Heart left ventricle (tissue), 16 donors: ENCODE data around the gene ACAA1. TPM values are rescaled to one million over a fixed set of nuclear protein-coding genes. Genes with fewer than 3 reads are reported as not detected.
A peak's percentile ranks its signal among the peaks of the same experiment; 100 is the strongest.

ENCODE experiments used
- ATAC-seq, 4 donors: fragments of 200-7000 bp; cut with Tn5 transposase; one replicate each; pipeline ENCODE4 v1.9.1; 2020 to 2022; ENCODE audit warnings: moderate library complexity in 4 of 4, mild to moderate bottlenecking in 3 of 4, moderate number of reproducible peaks in 1 of 4
- DNase-seq, 5 donors: peaks; one replicate each; pipeline ENCODE4 v3.0.0-alpha.2; 2020
- H3K27ac ChIP-seq, 12 donors: fragments of 200-600 bp; sonication (generic) in 4 of 12; one replicate each; pipeline versions ENCODE4 v1.5.0 to v1.8.0; 2016 to 2022; ENCODE audit warnings: mild to moderate bottlenecking in 2 of 12
- H3K27me3 ChIP-seq, 9 donors: fragments of 200-600 bp; sonication (generic) in 2 of 9; one replicate each; pipeline versions ENCODE4 v1.5.1 to v1.8.0; 2016 to 2022; ENCODE audit warnings: mild to moderate bottlenecking in 3 of 9
- H3K36me3 ChIP-seq, 9 donors: fragments of 200-600 bp; sonication (generic) in 2 of 9; one replicate each; pipeline versions ENCODE4 v1.5.0 to v1.8.0; 2018 to 2022; ENCODE audit warnings: mild to moderate bottlenecking in 2 of 9
- H3K4me1 ChIP-seq, 12 donors: fragments of 200-600 bp; sonication (generic) in 4 of 12; one replicate each; pipeline versions ENCODE4 v1.5.0 to v1.8.0; 2016 to 2022; ENCODE audit warnings: mild to moderate bottlenecking in 3 of 12
- H3K4me3 ChIP-seq, 12 donors: fragments of 200-600 bp; sonication (generic) in 4 of 12; one replicate each; pipeline versions ENCODE4 v1.5.0 to v1.8.0; 2017 to 2022; ENCODE audit warnings: mild to moderate bottlenecking in 9 of 12, moderate library complexity in 4 of 12
- H3K9me3 ChIP-seq, 12 donors: fragments of 200-600 bp; sonication (generic) in 4 of 12; one replicate each; pipeline versions ENCODE4 v1.5.0 to v1.8.0; 2016 to 2022; ENCODE audit warnings: mild to moderate bottlenecking in 1 of 12
- POLR2A ChIP-seq, 2 donors: fragments of 450-650 bp; IDR thresholded peaks; one replicate each; pipeline ENCODE4 v1.6.1; 2017; ENCODE audit warnings: antibody characterized with exemption in 2 of 2, mild to moderate bottlenecking in 2 of 2, moderate library complexity in 2 of 2
- WGBS, 4 donors: extraction: QIAGEN DNeasy Blood & Tissue Kit in 2 of 4; methylation state at CpG; one replicate each; pipeline versions ENCODE4 v1.1.5 to v1.1.7; 2013 to 2018; 5-methylcytosine and 5-hydroxymethylcytosine counted together
- intact Hi-C, 10 donors: fragments of 100-400 bp; cut with DNase I; formaldehyde crosslinking; loops; one replicate each; pipeline versions ENCODE4 v1.11.1 to v1.14.2; 2022
- polyA plus RNA-seq, 2 donors: library from polyadenylated mRNA; stranded (reverse); fragments of 200-250 nt; gene quantifications; one replicate each; pipeline ENCODE4 v1.2.3, GENCODE V29; 2013
- total RNA-seq, 9 donors: library from RNA; depleted of rRNA in 2 of 9; stranded (reverse); fragments of >200 nt in 2 of 9; fragmentation: NEBNext Ultra II Directional in 3 of 9; extraction: Animal tissue kit (Norgen Biotek cat#: 25700) in 3 of 9; gene quantifications; one replicate each; pipeline versions ENCODE4 v1.1.0 to v1.2.4, GENCODE V29; 2016 to 2023
- TF ChIP-seq, protein P1 (sequence below), 12 donors: fragments of 200-600 bp; sonication (generic) in 4 of 12; IDR thresholded peaks; one replicate each; pipeline versions ENCODE4 v1.5.0 to v1.8.0; 2018 to 2022; ENCODE audit warnings: antibody characterized with exemption in 12 of 12, mild to moderate bottlenecking in 5 of 12
- donor health status: ischemic (EF 13 %, LVEDD 7.1; RV severe dilation, severe dysfunction).
- donor health status: healthy with polysubstance abuse.
- donor health status: DM: no; HTN: yes; CAD: no.
- donor health status: DM: no; HTN: no; CAD: no.
- donor health status: ischemic (EF 25% LVEDD 6.9; RV normal size, moderate dysfunction).
- donor health status: ischemic (EF 25% LVEDD 5.7; RV mildly dilated, moderate dysfunction).
- donor health status: healthy.
- donor health status: DM: yes; HTN: yes; CAD: no.
- donor health status: ischemic (EF 35%, LVEDD 5.7; RV mildly dilated, moderate dysfunction).
- donor health status: nonischemic (EF 11% LVEDD 7.7; RV severe dilation, severe dysfunction).
- donor health status: DM: yes; HTN: yes; CAD: no.
- donor health status: PGD.
- donor health status: ischemic (EF 29% LVEDD 5.4; RV normal size, mild dysfunction).
- donor health status: nonischemic (EF 23%, LVEDD 6.1; RV moderate dilation, normal function).

The ACAA1 gene
- total and polyA plus RNA-seq, 11 donors, result 62.7 to 139 (median 105) TPM

- no peaks in the 10 kb centered on the region for H3K9me3 ChIP-seq
- intact Hi-C loops, result loop anchor here in 5 of 10 donors (2.0 to 10.0 kb wide), 7 partner anchors 26 to 336 kb away; partner anchors contain the start of genes ACVR2B (in 2 of the 5), XYLB (in 2 of the 5) and OXSR1 (in 1 of the 5)
- peaks cover 0 to 36% (median 12%) of the 10 kb centered on the region in 9 donors for H3K36me3 ChIP-seq
- DNase-seq (no peak), ATAC-seq (no peak)
- TF ChIP-seq, protein P1, sequence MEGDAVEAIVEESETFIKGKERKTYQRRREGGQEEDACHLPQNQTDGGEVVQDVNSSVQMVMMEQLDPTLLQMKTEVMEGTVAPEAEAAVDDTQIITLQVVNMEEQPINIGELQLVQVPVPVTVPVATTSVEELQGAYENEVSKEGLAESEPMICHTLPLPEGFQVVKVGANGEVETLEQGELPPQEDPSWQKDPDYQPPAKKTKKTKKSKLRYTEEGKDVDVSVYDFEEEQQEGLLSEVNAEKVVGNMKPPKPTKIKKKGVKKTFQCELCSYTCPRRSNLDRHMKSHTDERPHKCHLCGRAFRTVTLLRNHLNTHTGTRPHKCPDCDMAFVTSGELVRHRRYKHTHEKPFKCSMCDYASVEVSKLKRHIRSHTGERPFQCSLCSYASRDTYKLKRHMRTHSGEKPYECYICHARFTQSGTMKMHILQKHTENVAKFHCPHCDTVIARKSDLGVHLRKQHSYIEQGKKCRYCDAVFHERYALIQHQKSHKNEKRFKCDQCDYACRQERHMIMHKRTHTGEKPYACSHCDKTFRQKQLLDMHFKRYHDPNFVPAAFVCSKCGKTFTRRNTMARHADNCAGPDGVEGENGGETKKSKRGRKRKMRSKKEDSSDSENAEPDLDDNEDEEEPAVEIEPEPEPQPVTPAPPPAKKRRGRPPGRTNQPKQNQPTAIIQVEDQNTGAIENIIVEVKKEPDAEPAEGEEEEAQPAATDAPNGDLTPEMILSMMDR (IDR thresholded peaks at IDR 0.05), result no peak
- TF ChIP-seq POLR2A (IDR thresholded peaks at IDR 0.05), result no peak
- H3K4me1 ChIP-seq, result peaks cover 0 to 64% (median 29%) of the 10 kb centered on the region in 12 donors
- peak overlapping the region; percentile 90 to 99 (median 94) for H3K27ac ChIP-seq
- H3K4me3 ChIP-seq, result peak overlapping the region; percentile 29 to 99 (median 90)
- no peaks in the 10 kb centered on the region for H3K27me3 ChIP-seq
- 26 to 43% (median 29%) methylated on average over 8 of the region's 8 CpGs for WGBS, 4 donors
Observed at GRCh38 chr3:38139191-38139590, 2.3 kb upstream of the ACAA1 start.

DNA sequence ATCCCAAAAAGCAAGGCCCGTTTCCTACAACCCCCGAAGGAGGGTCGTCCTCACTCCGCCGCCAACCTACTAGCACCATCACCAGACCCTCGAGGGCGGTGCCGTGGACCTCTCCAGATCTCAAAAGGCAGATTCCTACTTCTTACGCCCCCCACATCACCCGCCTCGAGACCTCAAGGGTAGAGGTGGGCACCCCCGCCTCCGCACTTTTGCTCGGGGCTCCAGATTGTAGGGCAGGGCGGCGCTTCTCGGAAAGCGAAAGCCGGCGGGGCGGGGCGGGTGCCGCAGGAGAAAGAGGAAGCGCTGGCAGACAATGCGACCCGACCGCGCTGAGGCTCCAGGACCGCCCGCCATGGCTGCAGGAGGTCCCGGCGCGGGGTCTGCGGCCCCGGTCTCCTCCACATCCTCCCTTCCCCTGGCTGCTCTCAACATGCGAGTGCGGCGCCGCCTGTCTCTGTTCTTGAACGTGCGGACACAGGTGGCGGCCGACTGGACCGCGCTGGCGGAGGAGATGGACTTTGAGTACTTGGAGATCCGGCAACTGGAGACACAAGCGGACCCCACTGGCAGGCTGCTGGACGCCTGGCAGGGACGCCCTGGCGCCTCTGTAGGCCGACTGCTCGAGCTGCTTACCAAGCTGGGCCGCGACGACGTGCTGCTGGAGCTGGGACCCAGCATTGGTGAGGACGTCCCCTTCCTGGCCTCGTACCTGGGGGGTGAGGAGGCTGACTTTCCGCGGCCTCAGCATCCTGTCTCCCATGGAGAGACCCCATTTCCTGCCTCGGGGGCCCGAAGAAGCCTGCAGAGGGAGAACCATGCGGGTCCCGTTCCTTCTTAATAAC is 1.6 kb upstream of the ACAA1 start, which contains the start of gene MYD88:
Gene MYD88, plus strand, starts transcription at position 313 of the 842 bp plus-strand sequence. Its CDS starts 40 bp downstream, at position 353.
- Histone ChIP-seq H3K27me3 (no peaks in the 10 kb centered on the region), H3K9me3 (no peaks in the 10 kb centered on the region), H3K4me3 (peak within 1 kb of the TSS; percentile 29 to 99 (median 90)), H3K36me3 (peaks cover 0 to 42% (median 19%) of the 10 kb centered on the region in 9 donors), H3K27ac (peak within 1 kb of the TSS; percentile 90 to 99 (median 94)), H3K4me1 (peaks cover 0 to 68% (median 34%) of the 10 kb centered on the region in 12 donors)
- TF ChIP-seq POLR2A (IDR thresholded peaks at IDR 0.05), result peak in 1 of 2 donors; percentile 67
- TF ChIP-seq, protein P1 (IDR thresholded peaks at IDR 0.05), result peak in 1 of 12 donors; percentile 17
- intact Hi-C loops, result loop anchor here in 5 of 10 donors (2.0 to 10.0 kb wide), 7 partner anchors 26 to 336 kb away; partner anchors contain the start of genes ACVR2B (in 2 of the 5), XYLB (in 2 of the 5) and OXSR1 (in 1 of the 5)
- peak; percentile 85 to 94 (median 89) for DNase-seq
- WGBS, 4 donors, result 3 to 6% (median 4%) methylated on average over 39 to 65 of the region's 65 CpGs
- ATAC-seq, result peak in 3 of 4 donors; percentile 45 to 62 (median 59)

- intact Hi-C loops, result loop anchor here in 6 of 10 donors (1.0 to 10.0 kb wide), 8 partner anchors 27 to 337 kb away; partner anchors contain the start of genes OXSR1 (in 6 of the 6), ACVR2B (in 2 of the 6) and XYLB (in 2 of the 6)
- Histone ChIP-seq H3K4me3 (peak overlapping the region; percentile 29 to 99 (median 90)), H3K27ac (peak overlapping the region; percentile 90 to 99 (median 94)), H3K27me3 (no peaks in the 10 kb centered on the region), H3K36me3 (peaks cover 0 to 50% (median 26%) of the 10 kb centered on the region in 9 donors), H3K9me3 (no peaks in the 10 kb centered on the region), H3K4me1 (peaks cover 0 to 70% (median 35%) of the 10 kb centered on the region in 12 donors)
- DNase-seq (peak in 1 of 5 donors; percentile 70), ATAC-seq (no peak)
- 13 to 23% (median 21%) methylated on average over 18 to 22 of the region's 22 CpGs for WGBS, 4 donors
- no peak for TF ChIP-seq POLR2A (IDR thresholded peaks at IDR 0.05)
- TF ChIP-seq, protein P1 (IDR thresholded peaks at IDR 0.05), result no peak
Observed at GRCh38 chr3:38137615-38138348, 855 bp upstream of the ACAA1 start.
